MM.1S (cell line): ENCODE measurements around the gene IMMT.

Experiments used
- CTCF ChIP-seq: fragments of 300-600 bp; sonication (generic); IDR thresholded peaks from 2 replicates; pipeline ENCODE4 v1.5.1; 2016; ENCODE audit warnings: antibody characterized with exemption, low read length, mixed read lengths
- EZH2 ChIP-seq: fragments of 300-600 bp; sonication (generic); optimal IDR thresholded peaks from 2 replicates; pipeline ENCODE3; 2017; ENCODE audit warnings: low read depth, mild to moderate bottlenecking, antibody characterized with exemption, low read length, mixed read lengths
- EZH2phosphoT487 ChIP-seq: fragments of 300-600 bp; sonication (generic); IDR thresholded peaks from 2 replicates; pipeline ENCODE4 v1.6.1; 2018; ENCODE audit warnings: antibody characterized with exemption, low read length

- no peak for TF ChIP-seq EZH2
- no peak for TF ChIP-seq CTCF
- no peak for TF ChIP-seq EZH2phosphoT487
These were observed 52.0 kb downstream of the IMMT start for GRCh38 chr2:86143307-86143706.
